Glutamatergic neuron (in vitro differentiated cells): Measurements from ENCODE around the gene MSMO1. TPM values are rescaled to one million over a fixed set of nuclear protein-coding genes. Genes with fewer than 3 reads are reported as not detected.
"Not testable (repeated sequence)": the region's sequence is repeated elsewhere in the genome, so short reads cannot be mapped to it uniquely, and the experiment has no call there.

Source experiments
- DNase-seq: peaks from one replicate; pipeline ENCODE4 v3.0.0; 2022
- H3K27ac Mint-ChIP-seq: one replicate; pipeline ENCODE4 v1.8.0; 2020; ENCODE audit warnings: mild to moderate bottlenecking, mixed read lengths, inconsistent platforms; ENCODE audit not compliant: unreplicated experiment
- H3K27me3 Mint-ChIP-seq: one replicate; pipeline ENCODE4 v1.8.0; 2020; ENCODE audit warnings: mild to moderate bottlenecking, moderate library complexity, mixed read lengths, inconsistent platforms; ENCODE audit not compliant: unreplicated experiment
- H3K36me3 Mint-ChIP-seq: one replicate; pipeline ENCODE4 v1.8.0; 2020; ENCODE audit warnings: mild to moderate bottlenecking, mixed read lengths, inconsistent platforms; ENCODE audit not compliant: unreplicated experiment
- H3K4me1 Mint-ChIP-seq: one replicate; pipeline ENCODE4 v1.8.0; 2020; ENCODE audit warnings: mild to moderate bottlenecking, low read depth, mixed read lengths, inconsistent platforms; ENCODE audit not compliant: unreplicated experiment
- H3K4me3 Mint-ChIP-seq: one replicate; pipeline ENCODE4 v1.8.0; 2020; ENCODE audit warnings: mild to moderate bottlenecking, mixed read lengths, inconsistent platforms; ENCODE audit not compliant: unreplicated experiment
- H3K9me3 Mint-ChIP-seq: one replicate; pipeline ENCODE4 v1.8.0; 2020; ENCODE audit warnings: mild to moderate bottlenecking, moderate library complexity, mixed read lengths, inconsistent platforms; ENCODE audit not compliant: unreplicated experiment
- CTCF ChIP-seq: fragments of 200-600 bp; sonication (generic); IDR thresholded peaks from one replicate; pipeline ENCODE4 v1.5.0; 2021; ENCODE audit not compliant: partially characterized antibody, unreplicated experiment
- long read RNA-seq: library from polyadenylated mRNA; unstranded; transcript quantifications from one replicate; pipeline ENCODE4 v2.0.0, GENCODE V29; 2020; ENCODE audit not compliant: unreplicated experiment
- total RNA-seq: library from RNA; stranded (reverse); fragmentation: NEBNext Ultra II Directional; extraction: Animal tissue kit (Norgen Biotek cat#: 25700); gene quantifications from one replicate; pipeline ENCODE4 v1.2.1, GENCODE V29; 2021; ENCODE audit not compliant: unreplicated experiment

MSMO1 gene
- 180 TPM for total RNA-seq
- long read RNA-seq, transcript MSMO1-201 (6 exons, 2,269 nt), result major isoform, 107 of 146 reads
- long read RNA-seq, transcript MSMO1-202 (5 exons, 1,789 nt), result minor isoform, 17 of 146 reads
- long read RNA-seq, partial matches to known transcripts, result 3 of 146 reads
- long read RNA-seq, other reads (novel, unspliced or antisense), result 18 of 146 reads

DNA sequence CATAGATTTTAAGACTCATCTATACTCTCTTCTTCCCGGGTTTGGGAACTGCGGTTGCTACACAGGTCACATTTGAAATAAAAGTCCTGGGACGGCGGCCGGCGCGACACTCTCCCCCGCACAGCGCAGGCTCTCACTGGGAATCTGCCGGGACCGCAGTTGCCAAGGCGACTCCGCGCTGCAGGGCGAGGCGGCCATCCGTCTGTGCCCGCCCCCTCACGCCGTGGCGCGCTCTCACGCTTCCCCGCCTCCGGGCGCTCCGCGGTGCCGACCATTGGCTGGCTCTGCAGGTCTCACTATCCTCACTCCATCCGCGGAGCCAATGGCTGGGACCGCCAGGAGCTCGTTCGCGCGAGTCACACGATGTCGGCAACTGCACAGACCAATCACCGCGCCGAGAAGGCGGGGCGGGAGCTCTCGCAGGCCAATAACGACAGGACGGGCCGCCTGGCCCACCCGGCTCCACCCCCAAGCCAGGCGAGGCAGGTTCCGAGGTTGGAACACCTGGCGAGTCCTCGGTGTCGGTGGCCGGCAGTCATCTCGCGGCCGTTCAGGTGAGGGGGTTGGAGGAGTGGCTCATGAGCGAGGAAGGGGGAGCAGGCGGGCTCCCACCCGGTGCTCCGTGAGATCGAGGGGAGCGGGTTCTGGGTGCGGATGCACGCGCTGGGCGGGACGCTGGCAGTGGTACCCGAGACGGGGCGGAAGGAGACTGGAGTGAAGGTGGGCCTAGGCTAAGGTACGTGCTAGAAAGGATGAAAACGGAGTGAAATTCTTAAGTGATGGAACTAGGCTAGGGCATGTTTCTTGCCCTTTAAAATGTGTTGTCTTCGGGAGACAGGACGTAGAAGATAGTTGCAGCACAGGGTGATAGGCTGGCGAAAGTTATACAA lies at the start of gene MSMO1:
Gene MSMO1 (plus strand): TSS at position 459 of the 890 bp plus-strand sequence. CDS start 5,702 bp downstream, outside the sequence.
- TF ChIP-seq CTCF, result no peak
- Mint-ChIP-seq H3K4me1 (peaks cover 17% of the 10 kb centered on the region), H3K27ac (no peak within 1 kb of the TSS), H3K4me3 (no peak within 1 kb of the TSS), H3K9me3 (no peaks in the 10 kb centered on the region), H3K36me3 (peaks cover 6% of the 10 kb centered on the region), H3K27me3 (peaks cover 2% of the 10 kb centered on the region)
- peak; percentile 99 for DNase-seq

GRCh38 chr4:165279531-165279930 lies 47.9 kb upstream of the MSMO1 start:
- H3K27me3 Mint-ChIP-seq, H3K36me3 Mint-ChIP-seq, H3K4me3 Mint-ChIP-seq, H3K9me3 Mint-ChIP-seq, H3K27ac Mint-ChIP-seq, H3K4me1 Mint-ChIP-seq, DNase-seq: not testable (repeated sequence)

DNA sequence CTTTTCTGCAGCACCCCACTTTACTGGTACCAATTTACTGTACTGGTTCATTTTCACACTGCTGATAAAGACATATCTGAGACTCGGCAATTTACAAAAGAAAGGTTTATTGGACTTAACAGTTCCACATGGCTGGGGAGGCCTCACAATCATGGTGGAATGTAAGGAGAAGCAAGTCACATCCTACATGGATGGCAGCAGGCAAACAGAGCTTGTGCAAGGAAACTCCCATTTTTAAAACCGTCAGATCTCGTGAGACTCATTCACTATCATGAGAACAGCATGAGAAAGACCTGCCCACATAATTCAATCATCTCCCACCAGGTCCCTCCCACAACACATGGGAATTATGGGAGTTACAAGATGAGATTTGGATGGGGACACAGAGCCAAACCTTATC lies 42.8 kb upstream of the MSMO1 start:
- not testable (repeated sequence) for H3K9me3 Mint-ChIP-seq, DNase-seq, H3K4me1 Mint-ChIP-seq, H3K27me3 Mint-ChIP-seq, H3K27ac Mint-ChIP-seq, H3K36me3 Mint-ChIP-seq, H3K4me3 Mint-ChIP-seq

GRCh38 chr4:165286619-165287340 lies 40.7 kb upstream of the MSMO1 start:
- H3K36me3 Mint-ChIP-seq, H3K4me3 Mint-ChIP-seq, DNase-seq, H3K4me1 Mint-ChIP-seq, H3K9me3 Mint-ChIP-seq, H3K27me3 Mint-ChIP-seq, H3K27ac Mint-ChIP-seq: not testable (repeated sequence)

- DNase-seq, result no peak
- H3K4me3 Mint-ChIP-seq, result no peak overlapping the region
- no peak overlapping the region for H3K27ac Mint-ChIP-seq
- peaks cover 9% of the 10 kb centered on the region for H3K36me3 Mint-ChIP-seq
- no peaks in the 10 kb centered on the region for H3K4me1 Mint-ChIP-seq
- H3K27me3 Mint-ChIP-seq, result no peaks in the 10 kb centered on the region
- no peak for TF ChIP-seq CTCF
- no peaks in the 10 kb centered on the region for H3K9me3 Mint-ChIP-seq
Observed at GRCh38 chr4:165288226-165288625, 39.2 kb upstream of the MSMO1 start.

- Mint-ChIP-seq H3K27me3 (no peaks in the 10 kb centered on the region), H3K27ac (no peak overlapping the region), H3K36me3 (peaks cover 9% of the 10 kb centered on the region), H3K4me1 (no peaks in the 10 kb centered on the region), H3K4me3 (no peak overlapping the region), H3K9me3 (no peaks in the 10 kb centered on the region)
- DNase-seq, result no peak
- TF ChIP-seq CTCF, result no peak
Observed at GRCh38 chr4:165288639-165289422, 38.6 kb upstream of the MSMO1 start.
